Measurements from ENCODE around the gene NCL.

Gene NCL

GRCh38 chr2:231489990-231490389 is 25.7 kb upstream of the NCL start:
- H3K27me3 ChIP-seq (ENCODE audit: insufficient read depth, low read depth), result no peaks in the 10 kb centered on the region

GRCh38 chr2:231488331-231488730 is 24.0 kb upstream of the NCL start:
- H3K9ac ChIP-seq, result no peak overlapping the region
- no peaks in the 10 kb centered on the region for H4K20me1 ChIP-seq (ENCODE audit: insufficient read depth)
- no peak overlapping the region for H3K27ac ChIP-seq
- H3K4me1 ChIP-seq (ENCODE audit: low read depth, poor library complexity, severe bottlenecking), result no peaks in the 10 kb centered on the region
- no peak overlapping the region for H3K4me2 ChIP-seq
- no peaks in the 10 kb centered on the region for H3K27me3 ChIP-seq (ENCODE audit: insufficient read depth, low read depth)
- no peak overlapping the region for H2AFZ ChIP-seq (ENCODE audit: low read depth)
- H3K79me2 ChIP-seq (ENCODE audit: insufficient read depth, low read depth), result no peaks in the 10 kb centered on the region
- H3K4me3 ChIP-seq (IDR thresholded peaks at IDR 0.05; ENCODE audit: insufficient read depth, low read depth, low read length), result no peak overlapping the region
- TF ChIP-seq CTCF (conservative IDR thresholded peaks at IDR 0.05; ENCODE audit: low read depth, low read length), result no peak
- no peaks in the 10 kb centered on the region for H3K36me3 ChIP-seq (ENCODE audit: insufficient read depth)

More at GRCh38 chr2:231489990-231490389, 25.7 kb upstream of the NCL start:
- no peak overlapping the region for H3K4me3 ChIP-seq (IDR thresholded peaks at IDR 0.05; ENCODE audit: insufficient read depth, low read depth, low read length)
- no peaks in the 10 kb centered on the region for H3K36me3 ChIP-seq (ENCODE audit: insufficient read depth)
- H3K79me2 ChIP-seq (ENCODE audit: insufficient read depth, low read depth), result no peaks in the 10 kb centered on the region
- no peaks in the 10 kb centered on the region for H4K20me1 ChIP-seq (ENCODE audit: insufficient read depth)
- no peak overlapping the region for H3K9ac ChIP-seq
- H3K4me2 ChIP-seq, result no peak overlapping the region
- H3K27ac ChIP-seq, result no peak overlapping the region
- peaks cover 8% of the 10 kb centered on the region for H3K4me1 ChIP-seq (ENCODE audit: low read depth, poor library complexity, severe bottlenecking)
- 0 out of 2 replicates have a peak, but pooled peaks have one; percentile 25 for TF ChIP-seq CTCF (conservative IDR thresholded peaks at IDR 0.05; ENCODE audit: low read depth, low read length)
- H2AFZ ChIP-seq (ENCODE audit: low read depth), result no peak overlapping the region

- Histone ChIP-seq H3K4me1 (ENCODE audit: low read depth, poor library complexity, severe bottlenecking) (peaks cover 7% of the 10 kb centered on the region), H3K9ac (no peak overlapping the region)
Observed at GRCh38 chr2:231486851-231487596, 22.7 kb upstream of the NCL start.

More at GRCh38 chr2:231486851-231487596, 22.7 kb upstream of the NCL start:
- Histone ChIP-seq H3K27ac (no peak overlapping the region), H4K20me1 (ENCODE audit: insufficient read depth) (no peaks in the 10 kb centered on the region), H3K27me3 (ENCODE audit: insufficient read depth, low read depth) (no peaks in the 10 kb centered on the region), H3K36me3 (ENCODE audit: insufficient read depth) (no peaks in the 10 kb centered on the region), H3K4me3 (IDR thresholded peaks at IDR 0.05; ENCODE audit: insufficient read depth, low read depth, low read length) (no peak overlapping the region), H2AFZ (ENCODE audit: low read depth) (no peak overlapping the region), H3K4me2 (no peak overlapping the region), H3K79me2 (ENCODE audit: insufficient read depth, low read depth) (no peaks in the 10 kb centered on the region)
- TF ChIP-seq CTCF (conservative IDR thresholded peaks at IDR 0.05; ENCODE audit: low read depth, low read length), result no peak

Measured in KMS-11 (cell line).